Upper lobe of left lung (tissue), 6 donors: ENCODE results near the gene UNC13D. TPM values are rescaled to one million over a fixed set of nuclear protein-coding genes. Genes with fewer than 3 reads are reported as not detected.

ENCODE experiments used
- ATAC-seq, 2 donors: fragments of 200-7000 bp; cut with Tn5 transposase; one replicate each; pipeline ENCODE4 v1.9.1; 2022; ENCODE audit warnings: mild to moderate bottlenecking in 2 of 2, moderate library complexity in 2 of 2; ENCODE audit not compliant: low FRiP score in 2 of 2
- DNase-seq, 2 donors: peaks; one replicate each; pipeline ENCODE4 v3.0.0-alpha.2; 2019 to 2020
- H3K27ac ChIP-seq, 4 donors: fragments of 200-600 bp; sonication (generic); one replicate each; pipeline ENCODE4 v1.5.1; 2016 to 2019
- H3K27me3 ChIP-seq, 4 donors: fragments of 200-600 bp; sonication (generic); one replicate each; pipeline ENCODE4 v1.5.1; 2017 to 2019
- H3K36me3 ChIP-seq, 4 donors: fragments of 200-600 bp; sonication (generic); one replicate each; pipeline ENCODE4 v1.5.1; 2016 to 2019
- H3K4me1 ChIP-seq, 4 donors: fragments of 200-600 bp; sonication (generic); one replicate each; pipeline ENCODE4 v1.5.1; 2018 to 2019
- H3K4me3 ChIP-seq, 4 donors: fragments of 200-600 bp; sonication (generic); one replicate each; pipeline ENCODE4 v1.5.1; 2017 to 2019; ENCODE audit warnings: mild to moderate bottlenecking in 2 of 4, moderate library complexity in 1 of 4
- H3K9me3 ChIP-seq, 4 donors: fragments of 200-600 bp; sonication (generic); one replicate each; pipeline ENCODE4 v1.5.1; 2018 to 2019
- CTCF ChIP-seq, 6 experiments: fragments of 450-650 bp in 4 of 6; fragments of 200-600 bp in 2 of 6; sonication (generic) in 2 of 6; IDR thresholded peaks; one replicate each; pipeline ENCODE4 v1.5.1; 2016 to 2019; ENCODE audit warnings: antibody characterized with exemption in 6 of 6
- EP300 ChIP-seq, 4 donors: sonication (generic); formaldehyde crosslinking; IDR thresholded peaks; one replicate each; pipeline ENCODE4 v1.5.1; 2017; ENCODE audit warnings: antibody characterized with exemption in 4 of 4, control low read depth in 2 of 4
- POLR2A ChIP-seq, 4 donors: fragments of 450-650 bp; IDR thresholded peaks; one replicate each; pipeline ENCODE4 v1.5.1; 2016 to 2017; ENCODE audit warnings: antibody characterized with exemption in 4 of 4, mild to moderate bottlenecking in 2 of 4
- POLR2AphosphoS5 ChIP-seq, 2 donors: sonication (generic); formaldehyde crosslinking; IDR thresholded peaks; one replicate each; pipeline ENCODE4 v1.5.1; 2017; ENCODE audit warnings: antibody characterized with exemption in 2 of 2
- WGBS, 2 donors: methylation state at CpG; one replicate each; pipeline ENCODE4 v1.1.5; 2017 to 2018; 5-methylcytosine and 5-hydroxymethylcytosine counted together
- total RNA-seq, 6 donors: library from RNA; depleted of rRNA in 4 of 6; stranded (reverse); fragments of >200 nt in 4 of 6; gene quantifications; one replicate each; pipeline versions ENCODE4 v1.1.0 to v1.2.1, GENCODE V29; 2016 to 2021
- donor health status: DM: no; HTN: no; CAD: no; lungs with moderate emphysema.
- donor health status: DM: no; HTN: yes; CAD: no; lungs with severe emphysema.

UNC13D gene
- total RNA-seq, 6 donors from 2014 or later = 38.0 to 243 (median 123) TPM

- Histone ChIP-seq H3K36me3 (peaks cover 8 to 79% (median 63%) of the 10 kb centered on the region in 4 donors), H3K9me3 (no peaks in the 10 kb centered on the region), H3K4me1 (peaks cover 12 to 19% (median 15%) of the 10 kb centered on the region in 4 donors), H3K27ac (peak overlapping the region; percentile 60 to 80 (median 72)), H3K4me3 (no peak overlapping the region), H3K27me3 (no peaks in the 10 kb centered on the region)
- TF ChIP-seq POLR2AphosphoS5 (IDR thresholded peaks at IDR 0.05) (no peak), CTCF (IDR thresholded peaks at IDR 0.05) (no peak), EP300 (IDR thresholded peaks at IDR 0.05) (no peak), POLR2A (IDR thresholded peaks at IDR 0.05) (no peak)
- 72 to 79% methylated on average over 11 to 14 of the region's 14 CpGs for WGBS, 2 donors
- ATAC-seq (no peak), DNase-seq (no peak)
Measured at GRCh38 chr17:75826561-75827307, 17.5 kb downstream of the UNC13D start.

- TF ChIP-seq POLR2A (IDR thresholded peaks at IDR 0.05) (no peak), EP300 (IDR thresholded peaks at IDR 0.05) (no peak), POLR2AphosphoS5 (IDR thresholded peaks at IDR 0.05) (no peak), CTCF (IDR thresholded peaks at IDR 0.05) (no peak)
- H3K4me1 ChIP-seq = peaks cover 12 to 19% (median 15%) of the 10 kb centered on the region in 4 donors
- no peaks in the 10 kb centered on the region for H3K9me3 ChIP-seq
- DNase-seq (no peak), ATAC-seq (no peak)
- H3K27ac ChIP-seq = peak overlapping the region in 1 of 4 donors; percentile 71
- peaks cover 12 to 79% (median 59%) of the 10 kb centered on the region in 4 donors for H3K36me3 ChIP-seq
- WGBS, 2 donors = 81 to 87% methylated on average over 7 to 11 of the region's 12 CpGs
- H3K4me3 ChIP-seq = no peak overlapping the region
- no peaks in the 10 kb centered on the region for H3K27me3 ChIP-seq
Measured at GRCh38 chr17:75825748-75826370, 18.3 kb downstream of the UNC13D start.

GRCh38 chr17:75825149-75825552, 19.1 kb downstream of the UNC13D start:
- Histone ChIP-seq H3K4me1 (peaks cover 12 to 19% (median 15%) of the 10 kb centered on the region in 4 donors), H3K4me3 (no peak overlapping the region), H3K36me3 (peaks cover 15 to 79% (median 56%) of the 10 kb centered on the region in 4 donors), H3K27ac (peak overlapping the region in 1 of 4 donors; percentile 25), H3K27me3 (no peaks in the 10 kb centered on the region), H3K9me3 (no peaks in the 10 kb centered on the region)
- no peak for TF ChIP-seq EP300 (IDR thresholded peaks at IDR 0.05)
- no peak for TF ChIP-seq CTCF (IDR thresholded peaks at IDR 0.05)
- no peak for TF ChIP-seq POLR2AphosphoS5 (IDR thresholded peaks at IDR 0.05)
- TF ChIP-seq POLR2A (IDR thresholded peaks at IDR 0.05) = no peak
- DNase-seq = no peak
- ATAC-seq = no peak
- 91 to 100% methylated on average over 4 to 13 of the region's 13 CpGs for WGBS, 2 donors

GRCh38 chr17:75824666-75825065, 19.5 kb downstream of the UNC13D start:
- TF ChIP-seq POLR2A (IDR thresholded peaks at IDR 0.05) = no peak
- TF ChIP-seq CTCF (IDR thresholded peaks at IDR 0.05) = no peak
- TF ChIP-seq EP300 (IDR thresholded peaks at IDR 0.05) = no peak
- TF ChIP-seq POLR2AphosphoS5 (IDR thresholded peaks at IDR 0.05) = no peak
- ATAC-seq (no peak), DNase-seq (no peak)
- Histone ChIP-seq H3K9me3 (no peaks in the 10 kb centered on the region), H3K36me3 (peaks cover 17 to 79% (median 56%) of the 10 kb centered on the region in 4 donors), H3K27ac (peak overlapping the region in 1 of 4 donors; percentile 25), H3K4me1 (peaks cover 12 to 19% (median 15%) of the 10 kb centered on the region in 4 donors), H3K27me3 (no peaks in the 10 kb centered on the region), H3K4me3 (no peak overlapping the region)
- 34 to 69% methylated on average over 1 to 2 of the region's 2 CpGs for WGBS, 2 donors
